ENCODE measurements around the gene PRR22. TPM values are rescaled to one million over a fixed set of nuclear protein-coding genes. Genes with fewer than 3 reads are reported as not detected.
"Not testable (repeated sequence)": the region's sequence is repeated elsewhere in the genome, so short reads cannot be mapped to it uniquely, and the experiment has no call there.

PRR22 gene
- total RNA-seq, 2 donors from 2014 or later: 4.6 to 9.9 TPM

DNA sequence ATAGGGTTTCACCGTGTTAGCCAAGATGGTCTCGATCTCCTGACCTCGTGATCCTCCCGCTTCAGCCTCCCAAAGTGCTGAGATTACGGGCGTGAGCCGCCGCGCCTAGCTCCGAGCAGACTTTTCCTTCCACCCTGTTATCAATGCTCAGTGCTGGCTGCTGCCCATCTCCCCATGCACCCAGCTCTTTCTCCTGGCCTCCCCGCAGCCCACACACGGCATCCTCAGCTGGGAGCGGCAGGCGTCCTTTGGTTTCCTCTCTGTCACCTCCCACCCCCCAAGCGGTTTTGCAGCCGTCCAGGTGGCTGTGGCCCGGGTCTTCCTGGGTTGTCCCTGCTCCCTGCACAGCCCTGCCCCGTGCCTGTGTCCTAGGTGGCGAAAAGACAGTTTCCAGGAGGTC lies 12.1 kb downstream of the PRR22 start:
- no peaks in the 10 kb centered on the region for H3K36me3 Mint-ChIP-seq (ENCODE audit: low read depth)
- no peak overlapping the region for H3K27ac Mint-ChIP-seq
- H3K4me1 Mint-ChIP-seq: no peaks in the 10 kb centered on the region
- no peaks in the 10 kb centered on the region for H3K9me3 Mint-ChIP-seq
- no peak for ATAC-seq (replicated peaks)
- no peaks in the 10 kb centered on the region for H3K27me3 Mint-ChIP-seq
- H3K4me3 Mint-ChIP-seq: no peak overlapping the region

DNA sequence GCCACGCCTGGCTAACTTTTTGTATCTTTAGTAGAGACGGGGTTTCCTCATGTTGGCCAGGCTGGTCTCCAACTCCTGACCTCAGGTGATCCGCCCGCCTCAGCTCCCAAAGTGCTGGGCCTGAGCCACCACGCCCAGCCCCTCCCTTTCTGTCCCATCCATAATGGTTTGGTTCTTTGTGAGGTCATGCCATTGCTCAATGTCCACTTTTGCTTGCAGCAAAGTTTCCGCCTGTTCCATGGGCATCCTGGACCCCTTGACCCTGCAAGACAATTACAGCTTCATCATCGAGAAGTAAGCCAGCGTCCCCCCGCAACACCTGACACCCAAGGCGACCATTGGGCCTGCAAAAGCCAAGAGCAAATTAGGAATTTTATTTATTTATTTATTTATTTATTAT lies 16.6 kb downstream of the PRR22 start:
- no peaks in the 10 kb centered on the region for H3K9me3 Mint-ChIP-seq
- H3K36me3 Mint-ChIP-seq (ENCODE audit: low read depth): no peaks in the 10 kb centered on the region
- H3K27ac Mint-ChIP-seq: no peak overlapping the region
- H3K27me3 Mint-ChIP-seq: peaks cover under 1% of the 10 kb centered on the region
- H3K4me1 Mint-ChIP-seq: no peaks in the 10 kb centered on the region
- no peak overlapping the region for H3K4me3 Mint-ChIP-seq
- ATAC-seq (replicated peaks): no peak

DNA sequence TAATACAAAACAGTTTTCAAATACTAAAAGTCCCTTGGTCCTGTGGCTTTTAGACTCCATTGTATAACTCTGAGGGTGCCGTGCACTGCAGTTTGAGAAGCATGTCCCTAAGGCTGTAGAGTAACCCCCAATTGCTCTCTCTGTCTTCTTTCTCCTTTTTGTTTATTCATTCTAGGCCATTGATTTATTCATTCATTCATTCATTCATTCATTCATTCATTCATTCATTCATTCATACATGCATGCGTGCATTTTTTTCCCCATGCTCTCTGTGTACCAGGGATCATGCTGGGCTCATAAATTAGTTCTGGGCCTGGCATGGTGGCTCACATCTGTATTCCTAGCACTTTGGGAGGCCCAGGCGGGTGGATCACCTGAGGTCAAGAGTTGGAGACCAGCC lies 19.3 kb downstream of the PRR22 start:
- peaks cover 6% of the 10 kb centered on the region for H3K9me3 Mint-ChIP-seq
- no peak overlapping the region for H3K27ac Mint-ChIP-seq
- ATAC-seq (replicated peaks): no peak
- H3K4me1 Mint-ChIP-seq: no peaks in the 10 kb centered on the region
- peaks cover 8% of the 10 kb centered on the region for H3K27me3 Mint-ChIP-seq
- H3K36me3 Mint-ChIP-seq (ENCODE audit: low read depth): no peaks in the 10 kb centered on the region
- no peak overlapping the region for H3K4me3 Mint-ChIP-seq

DNA sequence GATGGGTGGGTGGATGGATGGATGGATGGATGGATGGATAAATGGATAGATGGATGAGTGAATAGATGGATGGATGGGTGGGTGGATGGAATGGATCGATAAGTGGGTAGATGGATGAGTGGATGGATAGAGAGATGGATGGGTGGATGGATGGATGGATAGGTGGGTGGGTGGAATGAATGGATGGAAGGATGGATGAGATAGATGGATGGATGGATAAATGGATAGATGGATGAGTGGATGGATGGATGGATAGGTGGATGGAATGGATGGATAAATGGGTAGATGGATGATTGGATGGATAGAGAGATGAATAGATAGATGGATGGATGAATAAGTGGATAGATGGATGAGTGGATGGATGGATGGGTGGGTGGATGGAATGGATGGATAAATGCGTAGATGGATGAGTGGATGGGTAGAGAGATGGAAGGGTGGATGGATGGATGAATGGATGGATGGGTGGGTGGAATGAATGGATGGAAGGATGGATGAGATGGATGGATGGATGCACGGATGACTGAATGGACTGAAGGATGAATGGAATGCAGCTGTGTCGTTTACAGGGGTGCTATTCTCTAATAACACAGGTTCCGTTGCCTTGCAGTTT lies 21.8 kb downstream of the PRR22 start:
- Mint-ChIP-seq H3K27me3 (peaks cover 8% of the 10 kb centered on the region), H3K27ac (no peak overlapping the region), H3K36me3 (ENCODE audit: low read depth) (no peaks in the 10 kb centered on the region), H3K4me3 (no peak overlapping the region), H3K9me3 (peaks cover 6% of the 10 kb centered on the region), H3K4me1 (no peaks in the 10 kb centered on the region)
- ATAC-seq (replicated peaks): no peak

DNA sequence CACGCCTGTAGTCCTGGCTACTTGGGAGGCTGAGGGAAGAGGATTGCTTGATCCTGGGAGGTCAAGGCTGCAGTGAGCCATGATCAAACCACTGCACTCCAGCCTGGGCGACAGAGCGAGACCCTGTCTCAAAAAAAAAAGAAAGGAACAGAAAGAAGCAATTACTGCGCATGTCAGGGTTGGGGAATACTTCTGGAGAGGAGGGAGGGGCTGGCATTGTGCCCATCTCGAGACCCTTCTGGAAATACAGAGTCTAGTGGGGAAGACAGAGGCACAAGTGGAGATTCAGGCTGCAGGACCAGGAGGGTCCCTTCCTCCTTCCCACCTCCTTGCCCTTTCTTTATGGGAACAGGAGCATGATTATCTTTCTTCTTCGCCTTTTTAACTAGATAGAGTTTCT lies 30.8 kb downstream of the PRR22 start:
- H3K4me1 Mint-ChIP-seq: no peaks in the 10 kb centered on the region
- no peaks in the 10 kb centered on the region for H3K36me3 Mint-ChIP-seq (ENCODE audit: low read depth)
- no peak overlapping the region for H3K4me3 Mint-ChIP-seq
- ATAC-seq (replicated peaks): no peak
- H3K27ac Mint-ChIP-seq: no peak overlapping the region
- H3K27me3 Mint-ChIP-seq: no peaks in the 10 kb centered on the region
- H3K9me3 Mint-ChIP-seq: no peaks in the 10 kb centered on the region

DNA sequence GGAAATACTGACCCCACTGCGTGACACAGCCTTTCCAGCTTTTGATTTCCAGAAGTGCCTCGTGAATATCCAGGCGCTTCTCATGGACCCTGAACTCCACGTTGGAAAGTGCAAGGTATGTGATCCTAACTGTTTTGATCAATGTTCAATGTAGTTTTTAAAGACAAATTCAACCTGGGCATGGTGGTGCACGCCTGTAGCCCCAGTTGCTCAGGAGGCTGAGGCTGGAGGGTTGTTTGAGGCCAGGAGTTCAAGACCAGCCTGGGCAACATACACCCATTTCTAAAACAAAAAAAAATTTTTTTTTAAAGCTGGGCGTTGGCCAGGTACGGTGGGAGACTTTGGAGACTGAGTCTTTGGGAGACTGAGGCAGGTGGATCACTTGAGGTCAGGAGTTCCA lies 32.8 kb downstream of the PRR22 start:
- no peaks in the 10 kb centered on the region for H3K36me3 Mint-ChIP-seq (ENCODE audit: low read depth)
- no peaks in the 10 kb centered on the region for H3K27me3 Mint-ChIP-seq
- H3K4me1 Mint-ChIP-seq: no peaks in the 10 kb centered on the region
- ATAC-seq (replicated peaks): no peak
- H3K27ac Mint-ChIP-seq: no peak overlapping the region
- no peak overlapping the region for H3K4me3 Mint-ChIP-seq
- H3K9me3 Mint-ChIP-seq: no peaks in the 10 kb centered on the region

DNA sequence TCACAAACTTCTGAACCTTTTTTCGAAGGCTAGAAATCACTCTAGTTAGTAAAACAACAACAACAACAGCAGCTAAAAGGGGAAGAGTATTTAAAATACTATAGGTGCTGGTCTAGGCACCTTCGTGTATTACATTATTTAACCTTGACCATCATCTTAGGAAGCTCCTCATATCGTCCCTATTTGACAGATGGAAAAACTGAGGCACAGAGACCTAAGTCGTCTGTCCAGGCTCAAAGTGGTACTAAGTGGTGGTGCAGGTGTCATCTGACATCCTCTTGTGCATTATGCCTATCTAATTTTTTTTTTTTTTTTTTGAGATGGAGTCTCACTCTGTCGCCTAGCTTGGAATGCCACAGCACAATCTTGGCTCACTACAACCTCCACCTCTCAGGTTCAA lies 35.0 kb downstream of the PRR22 start:
- H3K36me3 Mint-ChIP-seq (ENCODE audit: low read depth): no peaks in the 10 kb centered on the region
- no peak overlapping the region for H3K4me3 Mint-ChIP-seq
- no peaks in the 10 kb centered on the region for H3K4me1 Mint-ChIP-seq
- H3K9me3 Mint-ChIP-seq: no peaks in the 10 kb centered on the region
- H3K27me3 Mint-ChIP-seq: no peaks in the 10 kb centered on the region
- no peak overlapping the region for H3K27ac Mint-ChIP-seq
- ATAC-seq (replicated peaks): no peak

DNA sequence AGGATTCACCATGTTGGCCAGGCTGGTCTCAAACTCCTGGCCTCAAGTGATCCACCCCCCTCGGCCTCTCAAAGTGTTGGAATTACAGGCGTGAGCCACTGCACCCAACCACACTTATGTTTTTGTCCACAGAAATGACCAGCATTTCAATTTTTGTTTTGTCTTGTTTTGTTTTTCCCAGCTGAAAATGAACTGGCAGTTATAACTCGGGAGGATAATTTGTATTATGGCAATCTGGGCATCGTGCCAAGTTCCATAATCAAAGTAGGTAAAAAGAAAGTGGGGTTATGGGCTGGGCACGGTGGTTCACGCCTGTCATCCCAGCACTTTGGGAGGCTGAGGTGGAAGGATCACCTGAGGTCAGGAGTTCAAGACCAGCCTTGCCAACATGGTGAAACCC lies 35.6 kb downstream of the PRR22 start:
- ATAC-seq (replicated peaks); H3K4me3 Mint-ChIP-seq; H3K27ac Mint-ChIP-seq: not testable (repeated sequence)

DNA sequence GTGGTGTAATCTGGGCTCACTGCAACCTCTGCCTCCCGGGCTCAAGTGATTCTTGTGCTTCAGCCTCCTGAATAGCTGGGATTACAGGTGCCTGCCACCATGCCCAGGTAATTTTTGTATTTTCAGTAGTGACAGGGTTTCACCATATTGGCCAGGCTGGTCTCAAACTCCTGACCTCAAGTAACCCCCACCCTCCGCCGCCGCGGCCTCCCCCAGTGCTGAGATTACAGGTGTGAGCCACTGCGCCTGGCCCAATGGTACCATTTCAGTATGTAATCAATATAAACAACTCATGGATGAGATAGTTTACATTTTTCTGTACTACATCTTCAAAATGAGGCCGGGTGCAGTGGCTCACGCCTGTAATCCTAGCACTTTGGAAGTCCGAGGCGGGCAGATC lies 39.5 kb downstream of the PRR22 start:
- H3K9me3 Mint-ChIP-seq; H3K36me3 Mint-ChIP-seq (ENCODE audit: low read depth); H3K4me1 Mint-ChIP-seq; H3K27me3 Mint-ChIP-seq; H3K4me3 Mint-ChIP-seq; ATAC-seq (replicated peaks); H3K27ac Mint-ChIP-seq: not testable (repeated sequence)

More for the DNA sequence above, 35.6 kb downstream of the PRR22 start:
- H3K27me3 Mint-ChIP-seq; H3K36me3 Mint-ChIP-seq (ENCODE audit: low read depth); H3K9me3 Mint-ChIP-seq; H3K4me1 Mint-ChIP-seq: not testable (repeated sequence)

DNA sequence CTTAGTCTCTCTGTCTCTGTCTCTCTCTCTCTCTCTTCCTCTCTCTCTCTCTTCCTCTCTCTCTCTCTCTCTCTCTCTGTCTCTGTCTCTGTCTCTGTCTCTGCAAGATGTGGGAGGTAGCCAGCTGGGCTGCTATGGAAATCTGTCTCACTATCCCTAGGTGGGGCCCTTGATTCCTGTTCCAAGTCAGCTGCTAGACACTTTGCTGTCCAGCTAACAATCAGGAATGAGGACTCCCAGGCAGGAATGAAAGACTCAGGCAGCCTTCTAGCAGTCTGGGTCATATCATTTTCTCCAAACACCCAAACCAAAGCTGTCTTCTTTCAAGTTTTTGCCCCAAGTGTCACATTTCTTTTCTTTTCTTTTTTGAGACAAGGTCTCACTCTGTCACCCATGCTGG lies 40.9 kb downstream of the PRR22 start:
- no peaks in the 10 kb centered on the region for H3K27me3 Mint-ChIP-seq
- H3K27ac Mint-ChIP-seq: no peak overlapping the region
- H3K4me1 Mint-ChIP-seq: no peaks in the 10 kb centered on the region
- no peak for ATAC-seq (replicated peaks)
- no peaks in the 10 kb centered on the region for H3K36me3 Mint-ChIP-seq (ENCODE audit: low read depth)
- H3K9me3 Mint-ChIP-seq: no peaks in the 10 kb centered on the region
- no peak overlapping the region for H3K4me3 Mint-ChIP-seq

DNA sequence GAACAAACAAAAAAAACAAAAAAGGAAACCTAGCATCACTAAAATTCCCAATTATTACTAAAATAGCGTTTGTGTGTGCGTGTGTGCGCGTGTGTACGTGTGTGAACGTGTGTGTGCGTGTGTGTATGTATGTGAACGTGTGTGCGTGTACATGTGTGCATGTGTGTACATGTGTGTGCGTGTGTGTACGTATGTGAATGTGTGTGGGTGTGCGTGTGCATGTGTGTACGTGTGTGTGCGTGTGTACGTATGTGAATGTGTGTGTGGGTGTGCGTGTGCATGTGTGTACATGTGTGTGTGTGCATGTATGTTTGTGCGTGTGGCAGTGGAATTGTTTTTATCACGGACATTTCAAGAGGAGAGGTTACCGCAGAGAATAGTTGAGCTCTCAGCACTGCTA lies 42.5 kb downstream of the PRR22 start:
- no peaks in the 10 kb centered on the region for H3K36me3 Mint-ChIP-seq (ENCODE audit: low read depth)
- no peak overlapping the region for H3K4me3 Mint-ChIP-seq
- no peaks in the 10 kb centered on the region for H3K9me3 Mint-ChIP-seq
- no peaks in the 10 kb centered on the region for H3K4me1 Mint-ChIP-seq
- no peaks in the 10 kb centered on the region for H3K27me3 Mint-ChIP-seq
- no peak for ATAC-seq (replicated peaks)
- H3K27ac Mint-ChIP-seq: no peak overlapping the region

DNA sequence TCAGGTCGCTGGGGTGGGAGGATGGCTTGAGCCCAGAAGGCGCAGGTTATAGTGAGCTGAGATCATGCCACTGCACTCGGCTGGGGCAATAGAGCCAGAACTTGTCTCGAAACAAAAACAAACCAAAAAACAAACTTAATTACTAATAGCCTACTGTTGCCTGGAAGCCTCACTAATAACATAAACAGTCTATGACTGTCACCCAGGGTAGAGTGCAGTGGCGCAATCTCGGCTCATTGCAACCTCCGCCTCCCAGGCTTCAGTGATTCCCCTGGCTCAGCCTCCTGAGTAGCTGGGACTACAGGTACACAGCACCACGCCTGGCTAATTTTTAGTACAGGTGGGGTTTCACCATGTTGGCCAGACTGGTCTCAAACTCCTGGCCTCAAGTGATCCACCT lies 46.1 kb downstream of the PRR22 start:
- Mint-ChIP-seq H3K36me3 (ENCODE audit: low read depth) (no peaks in the 10 kb centered on the region), H3K4me1 (no peaks in the 10 kb centered on the region), H3K4me3 (no peak overlapping the region), H3K9me3 (no peaks in the 10 kb centered on the region), H3K27me3 (peaks cover under 1% of the 10 kb centered on the region), H3K27ac (no peak overlapping the region)
- ATAC-seq (replicated peaks): no peak

DNA sequence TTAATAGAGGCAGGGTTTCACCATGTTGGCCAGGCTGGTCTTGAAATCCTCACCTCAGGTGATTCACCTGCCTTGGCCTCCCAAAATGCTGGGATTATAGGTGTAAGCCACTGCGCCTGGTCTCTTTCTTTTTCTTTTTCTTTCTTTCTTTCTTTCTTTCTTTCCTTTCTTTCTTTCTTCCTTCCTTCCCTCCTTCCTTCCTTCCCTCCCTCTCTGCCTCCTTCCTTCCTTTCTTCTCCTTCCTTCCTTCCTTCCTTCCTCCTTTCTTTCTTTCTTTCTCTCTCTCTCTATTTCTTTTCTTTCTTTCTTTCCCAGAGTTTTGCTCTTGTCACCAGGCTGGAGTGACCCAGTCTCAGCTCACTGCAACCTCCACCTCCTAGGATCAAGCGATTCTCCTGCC lies 51.4 kb downstream of the PRR22 start:
- H3K9me3 Mint-ChIP-seq; ATAC-seq (replicated peaks); H3K27ac Mint-ChIP-seq; H3K4me1 Mint-ChIP-seq; H3K4me3 Mint-ChIP-seq; H3K27me3 Mint-ChIP-seq; H3K36me3 Mint-ChIP-seq (ENCODE audit: low read depth): not testable (repeated sequence)

Data from activated T-helper 17 cell treated with anti-CD3 and anti-CD28 coated beads, Interleukin-2, amount 50 U/mL, for 72 hours (primary cell).